Mesendoderm (in vitro differentiated cells): ENCODE data around the gene ANKRD40CL.
A peak's percentile ranks its signal among the peaks of the same experiment; 100 is the strongest.

Experiments used
- DNase-seq: peaks from one replicate; pipeline ENCODE4 v3.0.0; 2013
- H2AK5ac ChIP-seq: 2 replicates; pipeline ENCODE4 v1.6.1; 2013; ENCODE audit warnings: low read length, inconsistent platforms
- H2BK120ac ChIP-seq: 2 replicates; pipeline ENCODE4 v1.6.1; 2013; ENCODE audit warnings: low read depth, mild to moderate bottlenecking, low read length, moderate library complexity, mixed read lengths
- H2BK15ac ChIP-seq: replicated peaks from 2 replicates; pipeline ENCODE4 v1.6.1; 2013; ENCODE audit warnings: low read depth, mild to moderate bottlenecking, moderate library complexity
- H2BK5ac ChIP-seq: 2 replicates; pipeline ENCODE4 v1.6.1; 2013; ENCODE audit warnings: low read length, inconsistent platforms
- H3K18ac ChIP-seq: 2 replicates; pipeline ENCODE4 v1.6.1; 2013; ENCODE audit warnings: mild to moderate bottlenecking, low read length, mixed read lengths
- H3K23ac ChIP-seq: one replicate; pipeline ENCODE4 v1.6.1; 2013; ENCODE audit warnings: low read length
- H3K27ac ChIP-seq: 2 replicates; pipeline ENCODE4 v1.5.1; 2013; ENCODE audit warnings: low read depth, mild to moderate bottlenecking, inconsistent platforms, low read length, moderate library complexity
- H3K27me3 ChIP-seq: 2 replicates; pipeline ENCODE4 v1.6.1; 2013; ENCODE audit warnings: low read length, control low read depth, mild to moderate bottlenecking, inconsistent platforms; ENCODE audit not compliant: insufficient read depth, poor library complexity
- H3K36me3 ChIP-seq: 2 replicates; pipeline ENCODE4 v1.6.1; 2013; ENCODE audit warnings: low read length, inconsistent platforms; ENCODE audit not compliant: control insufficient read depth, insufficient read depth
- H3K4ac ChIP-seq: one replicate; pipeline ENCODE4 v1.6.1; 2013; ENCODE audit warnings: low read depth, mild to moderate bottlenecking, low read length, moderate library complexity
- H3K4me1 ChIP-seq: 2 replicates; pipeline ENCODE4 v1.6.1; 2013; ENCODE audit warnings: low read depth, low read length, inconsistent platforms; ENCODE audit not compliant: control insufficient read depth
- H3K4me2 ChIP-seq: 2 replicates; pipeline ENCODE4 v1.6.1; 2013; ENCODE audit warnings: low read length
- H3K4me3 ChIP-seq: 2 replicates; pipeline ENCODE4 v1.5.1; 2013; ENCODE audit warnings: mild to moderate bottlenecking, low read length
- H3K56ac ChIP-seq: one replicate; pipeline ENCODE4 v1.6.1; 2013; ENCODE audit warnings: low read length
- H3K79me1 ChIP-seq: 2 replicates; pipeline ENCODE4 v1.6.1; 2013; ENCODE audit warnings: low read length, inconsistent platforms
- H3K79me2 ChIP-seq: 2 replicates; pipeline ENCODE4 v1.6.1; 2013; ENCODE audit warnings: mild to moderate bottlenecking, low read length; ENCODE audit not compliant: control insufficient read depth, insufficient read depth
- H3K9ac ChIP-seq: 2 replicates; pipeline ENCODE4 v1.6.1; 2013; ENCODE audit warnings: low read length, inconsistent platforms
- H4K5ac ChIP-seq: one replicate; pipeline ENCODE4 v1.6.1; 2013; ENCODE audit warnings: low read length
- H4K8ac ChIP-seq: one replicate; pipeline ENCODE4 v1.6.1; 2013; ENCODE audit warnings: low read depth, mild to moderate bottlenecking, control low read depth, low read length, moderate library complexity
- WGBS: extraction: QIAGEN DNeasy Blood & Tissue Kit; methylation state at CpG from one replicate; pipeline ENCODE4 v1.1.7; 2013; ENCODE audit warnings: low lambda C conversion rate, missing lambda C conversion rate; ENCODE audit not compliant: insufficient coverage; ENCODE audit errors: extremely low coverage; 5-methylcytosine and 5-hydroxymethylcytosine counted together

The ANKRD40CL gene

GRCh38 chr17:50794361-50794760 lies 27.0 kb upstream of the ANKRD40CL start:
- no peak for DNase-seq
- Histone ChIP-seq H3K9ac (no peak overlapping the region), H2BK5ac (no peak overlapping the region), H4K5ac (no peak overlapping the region), H3K4me3 (no peak overlapping the region), H3K4me2 (no peak overlapping the region), H3K4ac (no peak overlapping the region), H3K18ac (no peak overlapping the region), H3K36me3 (no peaks in the 10 kb centered on the region), H3K56ac (no peak overlapping the region), H3K79me1 (no peaks in the 10 kb centered on the region), H3K27me3 (no peaks in the 10 kb centered on the region), H4K8ac (no peak overlapping the region), H2AK5ac (no peak overlapping the region), H2BK120ac (no peak overlapping the region), H3K23ac (no peak overlapping the region), H2BK15ac (no peak overlapping the region), H3K79me2 (no peaks in the 10 kb centered on the region), H3K27ac (no peak overlapping the region), H3K4me1 (peaks cover 8% of the 10 kb centered on the region)
- no CpG with 5 or more reads among the region's 6 CpGs for WGBS

- no peak overlapping the region for H2AK5ac ChIP-seq
Measured at GRCh38 chr17:50793007-50793406, 25.7 kb upstream of the ANKRD40CL start.

DNA sequence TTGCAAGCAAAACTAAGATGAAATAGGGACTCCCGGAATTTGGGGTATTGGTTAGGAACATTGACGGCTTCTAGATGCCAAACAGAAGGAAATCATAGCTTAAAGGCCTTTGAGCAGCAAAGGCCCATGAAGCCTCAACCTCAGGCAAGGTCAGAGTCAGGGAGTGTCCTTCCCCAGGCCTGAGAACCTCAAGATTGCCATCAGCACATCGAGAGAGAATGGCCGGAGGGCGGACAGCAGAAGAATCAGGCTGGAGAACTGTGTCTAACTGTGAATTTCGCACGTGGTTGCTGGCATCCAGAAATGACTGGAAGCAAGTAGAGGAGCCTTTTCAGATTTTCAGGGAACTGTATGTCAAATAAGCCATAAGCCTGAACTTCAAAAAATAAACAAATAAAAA lies 24.8 kb upstream of the ANKRD40CL start:
- H3K4me1 ChIP-seq: no peaks in the 10 kb centered on the region
- no peak overlapping the region for H2BK5ac ChIP-seq
- no peaks in the 10 kb centered on the region for H3K36me3 ChIP-seq
- no peak overlapping the region for H3K4me2 ChIP-seq
- H3K18ac ChIP-seq: no peak overlapping the region
- no peak overlapping the region for H3K9ac ChIP-seq
- no peak overlapping the region for H2AK5ac ChIP-seq
- no peak overlapping the region for H4K8ac ChIP-seq
- WGBS: no CpG with 5 or more reads among the region's 7 CpGs
- H2BK120ac ChIP-seq: no peak overlapping the region
- no peak for DNase-seq
- H3K27ac ChIP-seq: no peak overlapping the region
- no peak overlapping the region for H3K4ac ChIP-seq
- H4K5ac ChIP-seq: no peak overlapping the region
- no peaks in the 10 kb centered on the region for H3K79me1 ChIP-seq
- H3K56ac ChIP-seq: no peak overlapping the region
- H3K79me2 ChIP-seq: no peaks in the 10 kb centered on the region
- H2BK15ac ChIP-seq: no peak overlapping the region
- H3K23ac ChIP-seq: no peak overlapping the region
- no peak overlapping the region for H3K4me3 ChIP-seq
- no peaks in the 10 kb centered on the region for H3K27me3 ChIP-seq

More at GRCh38 chr17:50793007-50793406, 25.7 kb upstream of the ANKRD40CL start:
- Histone ChIP-seq H3K79me1 (no peaks in the 10 kb centered on the region), H3K23ac (no peak overlapping the region), H2BK5ac (no peak overlapping the region), H3K27me3 (no peaks in the 10 kb centered on the region), H3K18ac (no peak overlapping the region), H3K56ac (no peak overlapping the region), H3K27ac (no peak overlapping the region), H2BK15ac (no peak overlapping the region), H2BK120ac (no peak overlapping the region), H3K79me2 (no peaks in the 10 kb centered on the region), H4K8ac (no peak overlapping the region), H3K4me2 (no peak overlapping the region), H3K4me1 (no peaks in the 10 kb centered on the region), H3K4me3 (no peak overlapping the region), H3K4ac (no peak overlapping the region), H3K9ac (no peak overlapping the region), H4K5ac (no peak overlapping the region), H3K36me3 (no peaks in the 10 kb centered on the region)
- WGBS: no CpG with 5 or more reads among the region's 8 CpGs
- no peak for DNase-seq

DNA sequence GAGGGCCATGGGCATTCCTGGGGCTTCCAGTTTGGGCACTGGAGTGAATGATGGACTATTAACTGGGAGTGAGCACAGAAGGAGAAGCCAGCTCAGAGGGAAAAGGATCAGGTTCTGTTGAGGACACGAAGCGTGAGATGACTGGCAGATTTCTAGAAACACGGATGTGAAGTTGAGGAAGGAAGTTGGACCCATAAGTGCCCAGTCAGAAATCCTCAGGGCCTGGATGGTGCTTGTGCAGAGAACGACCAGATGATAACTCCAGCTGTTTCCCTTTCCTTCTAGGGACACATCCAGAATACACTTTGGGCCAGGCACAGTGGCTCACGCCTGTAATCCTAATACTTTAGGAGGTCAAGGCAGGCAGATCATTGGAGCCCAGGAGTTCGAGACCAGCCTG lies 23.3 kb upstream of the ANKRD40CL start:
- no peaks in the 10 kb centered on the region for H3K79me2 ChIP-seq
- H3K9ac ChIP-seq: no peak overlapping the region
- no peak overlapping the region for H4K5ac ChIP-seq
- H3K56ac ChIP-seq: no peak overlapping the region
- no peak overlapping the region for H3K4me2 ChIP-seq
- no peak overlapping the region for H3K23ac ChIP-seq
- H2BK5ac ChIP-seq: no peak overlapping the region
- no peaks in the 10 kb centered on the region for H3K27me3 ChIP-seq
- H3K18ac ChIP-seq: no peak overlapping the region
- no peak for DNase-seq
- H4K8ac ChIP-seq: no peak overlapping the region
- no CpG with 5 or more reads among the region's 6 CpGs for WGBS
- no peaks in the 10 kb centered on the region for H3K79me1 ChIP-seq
- H3K4me1 ChIP-seq: no peaks in the 10 kb centered on the region
- no peak overlapping the region for H3K27ac ChIP-seq
- H3K36me3 ChIP-seq: no peaks in the 10 kb centered on the region
- no peak overlapping the region for H3K4me3 ChIP-seq
- H2BK15ac ChIP-seq: no peak overlapping the region
- H2AK5ac ChIP-seq: no peak overlapping the region
- H2BK120ac ChIP-seq: no peak overlapping the region
- no peak overlapping the region for H3K4ac ChIP-seq

DNA sequence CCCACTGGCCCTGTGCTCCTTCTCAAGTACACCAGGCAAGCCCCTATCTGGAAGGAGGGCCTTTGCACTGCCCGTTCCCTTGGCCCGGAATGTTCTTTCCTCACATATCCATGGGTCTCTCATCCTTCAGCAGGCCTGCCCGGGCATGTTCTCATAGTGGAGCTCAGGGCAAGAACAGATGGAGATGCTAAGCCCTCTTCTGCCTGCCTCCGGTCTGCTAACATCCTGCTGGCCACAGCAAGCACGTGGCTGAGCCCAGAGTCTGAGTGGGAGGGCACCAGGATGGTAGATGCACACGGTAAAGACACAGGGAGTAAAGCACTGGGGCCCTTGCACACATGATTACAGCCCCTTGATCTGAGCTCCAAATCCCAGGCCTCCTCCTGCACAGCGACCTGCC lies 19.8 kb upstream of the ANKRD40CL start:
- Histone ChIP-seq H2BK5ac (no peak overlapping the region), H4K5ac (no peak overlapping the region), H3K4me2 (no peak overlapping the region), H4K8ac (no peak overlapping the region), H3K56ac (peak overlapping the region; percentile 15), H2AK5ac (no peak overlapping the region), H3K9ac (no peak overlapping the region), H3K27ac (no peak overlapping the region), H3K18ac (no peak overlapping the region), H3K23ac (no peak overlapping the region), H2BK120ac (no peak overlapping the region), H3K27me3 (no peaks in the 10 kb centered on the region), H3K4ac (no peak overlapping the region), H3K79me2 (no peaks in the 10 kb centered on the region), H2BK15ac (no peak overlapping the region), H3K79me1 (no peaks in the 10 kb centered on the region), H3K36me3 (no peaks in the 10 kb centered on the region), H3K4me1 (no peaks in the 10 kb centered on the region), H3K4me3 (no peak overlapping the region)
- no CpG with 5 or more reads among the region's 7 CpGs for WGBS
- DNase-seq: no peak

DNA sequence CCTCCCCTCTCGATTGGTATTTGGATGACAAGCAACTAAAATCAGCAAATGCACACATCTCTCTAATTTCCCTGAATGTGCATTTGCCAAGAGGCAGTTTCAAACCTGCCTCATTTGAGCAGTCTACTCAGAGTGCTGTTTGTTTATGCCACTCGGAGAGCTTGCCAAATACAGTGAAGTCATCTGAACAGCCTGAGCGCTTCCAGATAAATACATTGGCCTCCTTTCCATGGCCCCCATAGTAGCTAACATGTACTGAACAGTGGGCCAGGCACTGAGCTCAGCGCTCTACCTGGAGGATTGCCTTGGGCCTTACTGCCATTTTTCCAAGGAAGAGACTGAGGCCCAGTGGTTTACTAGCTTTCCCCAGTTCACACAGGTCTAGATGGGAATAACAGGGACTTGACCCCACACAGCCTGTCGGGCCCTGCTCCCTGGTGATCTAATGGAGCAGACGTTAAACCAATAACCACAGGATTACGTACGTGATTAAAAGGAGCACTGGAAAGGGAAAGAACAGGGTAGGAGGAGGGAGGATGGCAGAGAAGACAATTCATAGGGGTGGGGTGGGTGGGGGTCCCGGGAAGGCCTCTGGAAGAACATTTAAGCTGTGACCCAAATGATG lies 18.7 kb upstream of the ANKRD40CL start:
- Histone ChIP-seq H3K4me3 (no peak overlapping the region), H3K79me1 (no peaks in the 10 kb centered on the region), H3K4me1 (no peaks in the 10 kb centered on the region), H4K5ac (no peak overlapping the region), H2BK15ac (no peak overlapping the region), H3K36me3 (no peaks in the 10 kb centered on the region), H3K9ac (no peak overlapping the region), H2BK5ac (no peak overlapping the region), H3K27ac (no peak overlapping the region), H3K79me2 (no peaks in the 10 kb centered on the region), H3K18ac (no peak overlapping the region), H2AK5ac (no peak overlapping the region), H3K4ac (no peak overlapping the region), H3K56ac (no peak overlapping the region), H2BK120ac (no peak overlapping the region), H3K4me2 (no peak overlapping the region), H4K8ac (no peak overlapping the region), H3K27me3 (no peaks in the 10 kb centered on the region), H3K23ac (no peak overlapping the region)
- DNase-seq: no peak
- no CpG with 5 or more reads among the region's 9 CpGs for WGBS
